GM18505 (cell line): ENCODE measurements around the gene USP31.

Source experiments
- ATAC-seq: cut with Tn5 transposase; IDR thresholded peaks from one replicate; pipeline ENCODE4 v1.9.1; 2021; ENCODE audit not compliant: unreplicated experiment
- POLR2A ChIP-seq: IDR thresholded peaks from 4 replicates; pipeline ENCODE4 v1.6.1; 2011; ENCODE audit warnings: borderline replicate concordance; ENCODE audit not compliant: insufficient read depth, insufficient read length; ENCODE audit errors: extremely low read depth

Gene USP31

GRCh38 chr16:23181506-23181905 is 32.3 kb upstream of the USP31 start:
- no peak for ATAC-seq

GRCh38 chr16:23175651-23176050 is 26.4 kb upstream of the USP31 start:
- no peak for TF ChIP-seq POLR2A
- ATAC-seq = no peak

More at GRCh38 chr16:23181506-23181905, 32.3 kb upstream of the USP31 start:
- TF ChIP-seq POLR2A = no peak

DNA sequence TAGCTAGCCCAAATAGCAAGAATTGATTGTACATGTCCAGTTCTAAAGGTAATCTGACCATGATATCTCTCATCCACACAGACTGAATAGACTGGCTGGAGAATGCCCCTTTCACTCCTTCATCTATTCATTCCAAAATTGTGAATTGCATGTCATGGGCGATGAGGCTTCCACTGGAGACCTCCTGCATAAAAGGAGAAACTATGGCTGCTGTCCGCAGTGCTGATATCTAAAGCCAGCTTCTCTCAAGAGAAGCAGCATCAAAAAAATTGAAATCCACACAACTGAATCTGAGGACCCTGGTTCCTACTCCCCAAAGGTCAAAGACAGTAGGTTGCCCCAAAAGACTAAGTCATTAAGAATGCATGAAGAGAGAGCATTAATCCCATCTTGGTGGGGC is 25.4 kb upstream of the USP31 start:
- TF ChIP-seq POLR2A = no peak
- ATAC-seq = no peak

- ATAC-seq = no peak
- TF ChIP-seq POLR2A = no peak
Measured at GRCh38 chr16:23172994-23173393, 23.7 kb upstream of the USP31 start.

- TF ChIP-seq POLR2A = no peak
- no peak for ATAC-seq
Measured at GRCh38 chr16:23172583-23172982, 23.3 kb upstream of the USP31 start.

DNA sequence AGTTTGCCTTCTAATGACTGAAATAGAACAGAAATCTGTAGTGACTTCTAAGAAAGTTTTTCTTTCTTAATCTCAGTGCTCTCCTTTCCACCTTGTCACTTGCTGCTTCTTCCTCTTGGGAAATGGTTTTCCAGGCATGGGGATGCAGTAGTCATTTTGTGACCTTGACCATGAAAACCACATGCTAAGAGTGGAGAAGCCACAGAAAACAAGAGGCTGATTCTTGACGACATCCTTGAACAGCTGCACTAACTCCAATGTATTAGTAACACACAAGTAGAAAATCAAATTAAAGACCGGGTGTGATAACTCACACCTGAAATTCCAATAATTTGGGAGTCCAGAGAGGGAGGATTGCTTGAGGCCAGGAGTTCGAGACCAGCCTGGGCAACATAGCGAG is 15.5 kb upstream of the USP31 start:
- TF ChIP-seq POLR2A = no peak
- ATAC-seq = no peak

DNA sequence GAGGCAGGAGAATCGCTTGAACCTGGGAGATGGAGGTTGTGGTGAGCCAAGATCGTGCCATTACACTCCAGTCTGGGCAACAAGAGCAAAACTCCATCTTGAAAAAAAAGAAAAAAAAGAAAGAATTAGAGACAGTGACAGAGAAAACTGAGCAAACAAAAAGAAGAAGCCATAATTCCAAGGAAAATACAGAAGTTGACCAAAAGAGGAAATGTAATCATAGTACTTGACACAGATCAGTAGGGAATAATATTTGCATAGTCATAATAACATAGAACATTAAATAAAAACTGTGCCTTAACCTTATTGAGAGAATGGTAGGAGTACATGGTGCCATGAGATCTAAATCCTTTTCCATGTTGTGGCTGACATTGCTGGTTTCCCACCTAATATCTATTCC is 14.7 kb upstream of the USP31 start:
- ATAC-seq = no peak
- TF ChIP-seq POLR2A = no peak

DNA sequence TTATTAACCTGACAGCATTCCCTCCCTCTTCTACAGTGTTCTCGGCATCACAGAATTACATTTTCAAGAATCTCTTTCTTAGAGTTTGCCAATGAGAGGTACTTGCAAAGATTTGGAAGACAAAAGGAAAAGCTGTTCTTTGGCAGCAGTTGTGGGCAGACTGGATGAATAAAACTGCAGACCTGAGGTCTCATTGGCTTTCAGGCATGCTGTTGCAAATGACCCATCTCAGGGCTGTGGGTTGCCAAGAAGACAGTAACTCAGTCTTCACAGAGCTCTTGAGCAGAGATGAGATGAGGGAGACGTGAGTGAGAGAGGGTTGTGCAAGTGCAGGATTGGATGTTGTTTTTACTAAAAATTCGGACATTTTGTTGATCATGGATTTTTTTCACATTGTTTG is 11.3 kb upstream of the USP31 start:
- no peak for ATAC-seq
- no peak for TF ChIP-seq POLR2A

DNA sequence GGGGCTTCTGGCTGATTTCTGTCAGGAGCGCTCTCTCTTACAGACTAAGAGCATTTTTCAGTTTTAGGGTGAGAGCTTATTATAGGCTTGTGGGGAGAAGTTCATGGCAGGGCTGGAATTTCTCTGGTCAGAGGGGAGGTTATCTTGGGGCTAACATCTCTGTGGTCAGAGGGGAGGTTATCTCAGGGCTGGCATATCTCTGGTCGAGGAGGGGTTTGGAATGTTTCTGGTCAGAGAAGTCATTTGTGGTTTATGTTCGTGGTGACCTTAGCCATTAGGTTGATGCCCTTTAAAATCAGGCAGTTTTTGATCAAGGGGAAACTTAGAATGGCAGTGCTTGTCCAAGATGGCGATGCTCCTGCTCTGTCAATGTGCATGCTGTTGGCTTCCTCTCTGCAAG is 10.8 kb upstream of the USP31 start:
- no peak for TF ChIP-seq POLR2A
- no peak for ATAC-seq

- no peak for TF ChIP-seq POLR2A
Measured at GRCh38 chr16:23158114-23158513, 8.9 kb upstream of the USP31 start.

DNA sequence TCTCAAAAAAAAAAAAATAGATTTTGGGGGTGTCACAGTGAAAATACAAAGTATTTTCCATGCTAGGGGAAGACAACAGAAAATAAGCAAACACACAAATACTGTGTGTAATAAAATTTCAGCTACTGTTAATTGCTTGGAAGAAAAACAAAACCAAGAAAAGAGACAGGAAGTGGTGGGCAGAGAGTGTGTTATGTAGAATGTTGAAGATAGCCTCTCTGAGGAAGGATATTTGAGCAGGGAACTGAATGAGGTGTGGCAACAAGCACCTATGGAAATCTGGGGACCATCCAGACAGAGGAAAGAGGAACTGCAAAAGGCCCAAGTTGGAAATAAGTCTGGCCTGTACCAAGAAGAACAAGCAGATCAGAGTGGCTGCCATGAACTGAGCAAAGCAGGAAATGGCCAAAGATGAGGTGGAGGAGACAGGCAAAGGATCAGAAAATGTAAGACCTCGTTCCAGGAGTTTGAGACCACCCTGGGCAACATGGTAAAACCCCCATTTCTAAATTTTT is 7.8 kb upstream of the USP31 start:
- no peak for TF ChIP-seq POLR2A
- ATAC-seq = no peak

More at GRCh38 chr16:23158114-23158513, 8.9 kb upstream of the USP31 start:
- no peak for ATAC-seq

DNA sequence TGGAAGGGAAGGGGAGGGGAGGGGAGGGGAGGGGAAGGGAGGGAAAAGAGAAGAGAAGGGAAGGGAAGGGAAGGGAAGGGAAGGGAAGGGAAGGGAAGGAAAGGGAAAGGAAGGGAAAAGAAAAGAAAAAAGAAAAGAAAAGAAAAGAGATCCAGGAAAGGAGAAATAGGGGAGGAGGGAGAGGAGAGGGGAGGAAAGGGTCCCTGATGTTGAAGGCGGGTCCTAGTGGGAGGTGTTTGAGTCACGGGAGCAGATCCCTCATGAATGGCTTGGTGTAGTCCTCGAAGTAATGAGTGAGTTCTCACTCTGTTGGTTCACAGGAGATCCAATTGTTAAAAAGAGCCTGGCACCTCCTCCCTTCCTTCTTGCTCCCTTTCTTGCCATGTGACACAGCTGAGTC is 6.9 kb upstream of the USP31 start:
- no peak for ATAC-seq
- no peak for TF ChIP-seq POLR2A

GRCh38 chr16:23155445-23156049 is 6.3 kb upstream of the USP31 start:
- ATAC-seq = no peak
- no peak for TF ChIP-seq POLR2A

DNA sequence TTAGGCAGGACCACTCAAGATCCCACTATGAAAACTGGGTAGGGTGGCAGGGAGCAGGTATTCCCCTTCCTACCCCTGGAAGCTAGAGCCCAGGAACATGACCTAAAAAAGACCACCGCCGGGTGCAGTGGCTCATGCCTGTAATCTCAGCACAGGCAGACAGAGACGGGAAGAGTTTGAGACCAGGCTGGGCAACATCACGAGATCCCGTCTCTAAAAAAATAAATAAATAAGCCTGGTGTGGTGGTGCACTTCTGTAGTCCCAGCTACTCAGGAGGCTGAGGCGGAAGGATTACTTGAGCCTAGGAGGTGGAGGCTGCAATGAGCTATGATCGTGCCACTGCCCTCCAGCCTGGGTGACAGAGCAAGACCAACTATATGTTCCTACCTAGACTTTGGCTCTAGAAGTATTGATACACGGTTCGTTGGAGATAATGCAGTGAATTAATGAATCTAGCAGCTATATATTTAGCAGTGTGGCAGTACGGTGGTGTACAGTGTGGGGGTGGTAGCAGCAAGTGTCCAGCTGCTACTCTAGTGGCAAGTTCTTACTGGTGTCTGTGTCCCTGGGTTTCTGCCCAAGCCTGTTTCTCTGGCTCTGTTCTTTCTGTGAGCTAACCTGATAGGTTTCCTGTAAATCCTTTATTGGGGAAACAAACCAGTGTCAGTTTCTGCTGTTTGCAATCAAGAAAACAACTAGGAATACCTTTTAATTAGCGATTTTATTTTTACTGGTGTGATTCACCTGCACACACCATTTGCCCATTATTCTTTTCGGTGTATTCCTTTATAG is 3.3 kb upstream of the USP31 start:
- ATAC-seq = no peak
- TF ChIP-seq POLR2A = no peak
